ENCODE results near the gene TTBK1.
A peak's percentile ranks its signal among the peaks of the same experiment; 100 is the strongest.

Gene TTBK1

GRCh38 chr6:43223175-43223574 is 20.1 kb upstream of the TTBK1 start:
- DNase-seq (ENCODE audit: low spot score) = no peak

- DNase-seq (ENCODE audit: low spot score) = no peak
Observed at GRCh38 chr6:43226192-43226851, 17.0 kb upstream of the TTBK1 start.

- peak; percentile 73 for DNase-seq (ENCODE audit: low spot score)
Observed at GRCh38 chr6:43228951-43229802, 14.1 kb upstream of the TTBK1 start, which contains the start of gene DNPH1. DNPH1 (minus strand) TSS chr6:43229481; CDS start chr6:43229456, 25 bp downstream.

GRCh38 chr6:43229803-43230620 is 13.3 kb upstream of the TTBK1 start:
- no peak for DNase-seq (ENCODE audit: low spot score)

- DNase-seq (ENCODE audit: low spot score) = no peak
Observed at GRCh38 chr6:43231053-43231452, 12.2 kb upstream of the TTBK1 start.

GRCh38 chr6:43231735-43232450 is 11.4 kb upstream of the TTBK1 start:
- DNase-seq (ENCODE audit: low spot score) = no peak

GRCh38 chr6:43235841-43236240 is 7.4 kb upstream of the TTBK1 start:
- DNase-seq (ENCODE audit: low spot score) = no peak

- DNase-seq (ENCODE audit: low spot score) = no peak
Observed at GRCh38 chr6:43239054-43239453, 4.2 kb upstream of the TTBK1 start.

- DNase-seq (ENCODE audit: low spot score) = no peak
Observed at GRCh38 chr6:43240950-43241349, 2.3 kb upstream of the TTBK1 start.

GRCh38 chr6:43241446-43241845 is 1.8 kb upstream of the TTBK1 start:
- DNase-seq (ENCODE audit: low spot score) = no peak

- no peak for DNase-seq (ENCODE audit: low spot score)
Observed at GRCh38 chr6:43243664-43244321, 512 bp downstream of the TTBK1 start.

GRCh38 chr6:43246301-43247113 is 3.2 kb downstream of the TTBK1 start:
- DNase-seq (ENCODE audit: low spot score) = no peak

- DNase-seq (ENCODE audit: low spot score) = peak; percentile 97
Observed at GRCh38 chr6:43247114-43247999, 4.1 kb downstream of the TTBK1 start.

- no peak for DNase-seq (ENCODE audit: low spot score)
Observed at GRCh38 chr6:43248101-43248500, 4.8 kb downstream of the TTBK1 start.

- no peak for DNase-seq (ENCODE audit: low spot score)
Observed at GRCh38 chr6:43248791-43249190, 5.5 kb downstream of the TTBK1 start.

GRCh38 chr6:43250992-43251373 is 7.7 kb downstream of the TTBK1 start:
- no peak for DNase-seq (ENCODE audit: low spot score)

- DNase-seq (ENCODE audit: low spot score) = no peak
Observed at GRCh38 chr6:43253401-43253800, 10.1 kb downstream of the TTBK1 start.

- no peak for DNase-seq (ENCODE audit: low spot score)
Observed at GRCh38 chr6:43254138-43254817, 11.0 kb downstream of the TTBK1 start.

- no peak for DNase-seq (ENCODE audit: low spot score)
Observed at GRCh38 chr6:43254846-43255245, 11.6 kb downstream of the TTBK1 start.
